ENCODE results near the gene TSBP1.

TSBP1 gene

DNA sequence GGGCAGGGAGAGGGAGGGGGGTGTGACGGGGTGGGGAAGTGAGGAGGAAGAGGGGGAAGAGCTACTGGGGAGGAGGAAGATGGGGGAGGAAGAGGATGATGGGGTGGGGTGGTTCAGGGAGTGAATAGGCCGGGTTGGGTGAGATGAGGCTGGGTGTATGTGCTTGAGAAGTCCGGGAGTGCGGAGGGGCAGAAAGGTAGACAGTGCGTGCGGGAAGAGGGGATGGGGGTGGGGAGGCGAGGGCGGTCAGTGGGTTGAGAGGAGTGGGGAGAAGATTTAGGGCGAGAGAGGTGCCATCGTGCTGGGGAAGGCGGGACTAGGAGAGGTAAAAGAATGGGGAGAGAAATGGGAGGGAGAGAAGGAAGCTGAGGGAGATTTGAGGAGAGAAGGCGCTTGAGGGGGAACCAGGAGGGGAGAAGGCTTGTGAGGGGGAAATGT lies 116.9 kb downstream of the TSBP1 start:
- H3K4me3 ChIP-seq (ENCODE audit: low read length), result peak overlapping the region; percentile 46
- TF ChIP-seq, protein P1, sequence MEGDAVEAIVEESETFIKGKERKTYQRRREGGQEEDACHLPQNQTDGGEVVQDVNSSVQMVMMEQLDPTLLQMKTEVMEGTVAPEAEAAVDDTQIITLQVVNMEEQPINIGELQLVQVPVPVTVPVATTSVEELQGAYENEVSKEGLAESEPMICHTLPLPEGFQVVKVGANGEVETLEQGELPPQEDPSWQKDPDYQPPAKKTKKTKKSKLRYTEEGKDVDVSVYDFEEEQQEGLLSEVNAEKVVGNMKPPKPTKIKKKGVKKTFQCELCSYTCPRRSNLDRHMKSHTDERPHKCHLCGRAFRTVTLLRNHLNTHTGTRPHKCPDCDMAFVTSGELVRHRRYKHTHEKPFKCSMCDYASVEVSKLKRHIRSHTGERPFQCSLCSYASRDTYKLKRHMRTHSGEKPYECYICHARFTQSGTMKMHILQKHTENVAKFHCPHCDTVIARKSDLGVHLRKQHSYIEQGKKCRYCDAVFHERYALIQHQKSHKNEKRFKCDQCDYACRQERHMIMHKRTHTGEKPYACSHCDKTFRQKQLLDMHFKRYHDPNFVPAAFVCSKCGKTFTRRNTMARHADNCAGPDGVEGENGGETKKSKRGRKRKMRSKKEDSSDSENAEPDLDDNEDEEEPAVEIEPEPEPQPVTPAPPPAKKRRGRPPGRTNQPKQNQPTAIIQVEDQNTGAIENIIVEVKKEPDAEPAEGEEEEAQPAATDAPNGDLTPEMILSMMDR (conservative IDR thresholded peaks at IDR 0.05; ENCODE audit: low read depth, low read length), result no peak
- DNase-seq (ENCODE audit: low read depth), result no peak

DNA sequence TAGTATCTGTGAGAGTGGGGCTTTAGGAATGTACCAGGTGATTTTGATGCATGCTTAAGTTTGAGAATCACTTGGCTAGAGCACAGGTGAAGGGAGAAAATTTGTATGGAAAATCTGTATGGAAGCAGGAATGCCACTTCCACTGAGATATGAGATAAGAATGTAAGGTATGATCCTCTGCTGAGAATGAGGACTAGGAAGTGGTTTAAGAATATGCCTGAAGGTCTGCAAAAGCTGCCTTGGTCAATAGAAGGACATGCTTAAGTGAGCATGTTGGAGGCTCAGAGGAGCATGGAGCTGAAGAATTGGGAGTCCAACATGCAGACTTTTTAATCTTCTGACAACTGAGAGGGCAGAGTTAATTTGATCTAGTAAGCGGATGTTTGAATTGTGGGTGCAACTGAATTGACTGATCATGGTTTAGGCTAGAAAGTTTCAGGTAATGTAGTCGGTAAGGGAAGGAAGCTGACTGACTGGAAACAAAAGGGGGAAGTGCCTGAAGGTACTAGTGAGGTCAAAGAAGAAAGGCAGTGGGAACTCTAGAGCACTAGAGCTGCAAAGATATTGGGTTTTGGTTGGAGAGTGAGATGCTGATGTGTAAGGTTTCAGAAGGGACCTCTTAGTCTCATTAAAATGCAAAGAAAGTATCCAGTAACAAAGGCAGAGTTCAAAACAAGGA lies 119.2 kb downstream of the TSBP1 start:
- no peak overlapping the region for H3K4me3 ChIP-seq (ENCODE audit: low read length)
- DNase-seq (ENCODE audit: low read depth), result no peak
- TF ChIP-seq, protein P1 (conservative IDR thresholded peaks at IDR 0.05; ENCODE audit: low read depth, low read length), result no peak

DNA sequence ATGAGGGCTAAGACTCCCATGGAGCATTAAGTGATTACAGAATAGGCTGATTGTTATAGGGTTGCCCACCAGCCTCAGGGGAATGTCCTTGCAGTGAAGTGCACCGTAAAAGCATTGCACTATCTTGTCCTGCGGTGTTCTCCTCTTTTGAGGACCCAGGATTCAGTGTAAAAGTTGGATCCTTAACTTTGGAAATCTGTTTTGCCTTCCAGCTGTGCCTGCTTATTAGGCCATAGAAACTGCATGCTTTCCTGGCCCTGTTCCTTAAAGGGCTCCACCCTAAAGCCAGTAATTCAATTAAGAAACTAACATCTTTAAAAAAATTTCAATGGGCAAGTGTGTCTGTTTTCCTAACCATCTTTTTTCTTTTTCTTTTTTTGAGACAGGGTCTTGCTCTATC lies 122.4 kb downstream of the TSBP1 start:
- no peak for DNase-seq (ENCODE audit: low read depth)
- TF ChIP-seq, protein P1 (conservative IDR thresholded peaks at IDR 0.05; ENCODE audit: low read depth, low read length), result no peak
- H3K4me3 ChIP-seq (ENCODE audit: low read length), result no peak overlapping the region

DNA sequence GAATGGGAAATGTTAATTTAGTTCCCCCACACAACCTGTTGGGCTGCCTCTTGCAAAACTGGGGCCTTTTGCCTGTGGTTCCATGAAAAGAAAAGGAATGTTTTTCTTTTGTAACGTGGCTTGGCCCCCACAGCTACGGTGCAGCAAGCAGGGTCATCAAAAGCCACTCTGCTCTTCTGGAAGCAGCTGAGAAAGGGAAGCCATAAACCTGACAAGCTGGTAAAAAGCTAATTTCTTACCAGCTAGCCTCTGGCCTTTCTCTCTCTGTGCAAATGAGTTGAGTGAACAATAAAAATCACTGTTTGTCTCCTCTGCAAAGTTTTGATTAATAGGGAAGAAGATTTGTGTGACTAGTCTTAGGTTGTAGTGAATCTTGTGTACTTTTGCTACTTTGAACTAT lies 124.3 kb downstream of the TSBP1 start:
- DNase-seq (ENCODE audit: low read depth), result no peak
- no peak overlapping the region for H3K4me3 ChIP-seq (ENCODE audit: low read length)
- TF ChIP-seq, protein P1 (conservative IDR thresholded peaks at IDR 0.05; ENCODE audit: low read depth, low read length), result no peak

DNA sequence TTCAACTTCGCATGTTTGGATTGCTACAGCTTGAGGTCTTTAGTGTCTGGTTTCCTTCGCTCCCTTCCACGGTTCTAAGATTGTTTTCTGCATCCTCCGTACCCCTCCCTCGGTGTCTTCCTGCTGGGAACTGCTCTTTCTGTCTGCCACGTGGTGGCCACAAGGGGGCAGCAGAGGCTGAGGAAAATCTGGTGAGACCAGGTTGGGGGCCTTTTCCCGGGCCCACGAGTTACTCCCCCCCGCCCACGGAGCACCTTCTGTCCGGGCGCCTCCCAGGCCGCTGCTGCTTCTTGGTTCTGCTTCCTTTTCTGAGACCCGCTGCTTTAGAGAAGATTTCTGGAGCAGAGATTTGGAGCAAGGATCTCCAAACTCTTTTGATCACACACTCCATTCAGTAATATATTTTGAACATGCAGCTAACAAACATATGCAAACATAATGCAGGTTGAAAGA lies 126.7 kb downstream of the TSBP1 start:
- no peak for DNase-seq (ENCODE audit: low read depth)
- TF ChIP-seq, protein P1 (conservative IDR thresholded peaks at IDR 0.05; ENCODE audit: low read depth, low read length), result peak; percentile 92
- no peak overlapping the region for H3K4me3 ChIP-seq (ENCODE audit: low read length)

DNA sequence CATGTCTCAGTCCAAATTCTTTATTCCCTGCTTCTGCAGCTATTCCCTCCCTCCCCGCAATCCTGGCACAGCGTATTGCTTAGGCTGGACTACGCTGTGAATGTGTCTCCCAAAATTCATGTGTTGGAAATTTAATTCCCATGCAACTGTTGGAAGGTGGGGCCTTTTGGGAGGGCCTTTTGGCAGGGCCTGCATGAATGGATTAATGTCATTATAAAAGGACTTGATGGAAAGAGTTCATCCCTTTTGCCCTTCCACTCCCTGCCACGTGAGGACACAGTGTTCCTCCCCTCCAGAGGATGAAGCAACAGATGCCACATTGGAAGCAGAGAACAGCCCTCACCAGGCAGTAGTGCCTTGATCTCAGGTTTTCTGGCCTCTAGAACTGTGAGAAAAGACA lies 127.4 kb downstream of the TSBP1 start:
- TF ChIP-seq, protein P1 (conservative IDR thresholded peaks at IDR 0.05; ENCODE audit: low read depth, low read length), result no peak
- no peak overlapping the region for H3K4me3 ChIP-seq (ENCODE audit: low read length)
- DNase-seq (ENCODE audit: low read depth), result no peak

Data from retinal pigment epithelial cell (primary cell).